HG03280 (cell line): ENCODE data around the gene C16orf95.

Experiments used
- ATAC-seq: cut with Tn5 transposase; IDR thresholded peaks from one replicate; pipeline ENCODE4 v1.9.1; 2021; ENCODE audit warnings: mild to moderate bottlenecking, moderate library complexity; ENCODE audit not compliant: unreplicated experiment

Gene C16orf95

DNA sequence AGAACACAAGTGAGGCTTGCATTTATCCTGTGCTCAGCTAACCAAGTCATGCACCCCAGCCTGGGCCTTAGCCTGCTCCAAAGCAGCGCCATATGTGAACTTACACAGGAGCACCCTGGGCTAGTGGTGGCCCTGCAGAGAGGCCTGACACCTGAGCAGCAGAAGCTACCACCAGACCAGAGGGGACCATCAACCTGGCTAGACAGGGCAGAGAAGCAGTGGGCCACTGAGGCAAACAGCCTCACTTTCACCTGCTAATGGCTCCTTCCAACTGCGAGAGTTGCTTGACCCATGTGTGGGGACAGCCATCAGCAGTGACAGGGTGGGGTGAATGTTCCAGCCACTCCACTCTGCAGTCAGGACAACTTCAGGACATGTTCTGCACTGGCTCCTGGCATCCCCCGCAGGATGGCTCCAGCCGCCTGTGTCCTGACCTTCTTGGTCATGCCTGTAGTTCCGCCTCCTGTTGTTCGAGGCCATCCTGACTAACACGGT is 2.9 kb upstream of the C16orf95 start:
- ATAC-seq: no peak

GRCh38 chr16:87319011-87319410 is 1.8 kb upstream of the C16orf95 start:
- no peak for ATAC-seq

DNA sequence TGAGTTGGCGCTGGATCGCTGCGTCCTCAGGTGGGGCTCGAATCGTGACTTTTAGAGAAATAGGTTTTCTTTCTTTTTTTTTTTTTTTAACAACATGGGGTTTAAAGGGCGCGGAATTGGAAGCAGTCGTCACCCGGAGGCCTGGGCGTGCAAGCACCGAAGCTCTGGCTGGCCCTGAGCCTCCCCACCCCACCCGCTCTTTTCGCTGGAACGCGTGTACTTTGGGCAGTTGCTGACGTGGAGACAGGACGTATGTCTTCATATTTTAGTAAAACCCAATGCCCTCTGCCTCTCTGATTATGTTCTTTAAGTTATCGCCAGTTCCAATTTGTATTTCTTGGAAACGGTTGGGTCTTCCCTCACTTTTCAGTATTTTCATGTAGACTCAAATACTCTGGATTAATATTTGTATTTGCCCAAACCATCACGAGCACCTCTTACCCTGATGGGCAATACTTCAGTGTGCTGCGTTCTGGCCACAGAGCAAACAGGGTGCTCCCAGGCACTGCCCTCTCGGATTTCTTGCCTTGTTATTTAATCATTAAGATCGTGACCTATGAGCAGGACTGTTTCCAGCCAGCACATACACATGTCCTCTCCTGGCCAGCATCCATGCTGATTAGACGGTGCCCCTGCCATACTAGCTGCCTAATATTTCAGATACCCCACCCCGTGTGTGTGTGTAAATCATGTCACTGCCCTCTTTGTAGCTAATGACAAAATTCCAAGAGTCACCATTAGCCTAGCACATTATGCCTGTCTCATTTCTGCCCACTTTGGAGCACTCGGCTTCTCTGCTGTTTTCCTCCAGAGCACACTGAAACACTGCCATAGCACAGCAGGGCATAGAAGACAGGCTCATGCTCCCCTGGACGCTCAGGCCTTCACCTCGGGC is 805 bp upstream of the C16orf95 start:
- peak; percentile 19 for ATAC-seq

DNA sequence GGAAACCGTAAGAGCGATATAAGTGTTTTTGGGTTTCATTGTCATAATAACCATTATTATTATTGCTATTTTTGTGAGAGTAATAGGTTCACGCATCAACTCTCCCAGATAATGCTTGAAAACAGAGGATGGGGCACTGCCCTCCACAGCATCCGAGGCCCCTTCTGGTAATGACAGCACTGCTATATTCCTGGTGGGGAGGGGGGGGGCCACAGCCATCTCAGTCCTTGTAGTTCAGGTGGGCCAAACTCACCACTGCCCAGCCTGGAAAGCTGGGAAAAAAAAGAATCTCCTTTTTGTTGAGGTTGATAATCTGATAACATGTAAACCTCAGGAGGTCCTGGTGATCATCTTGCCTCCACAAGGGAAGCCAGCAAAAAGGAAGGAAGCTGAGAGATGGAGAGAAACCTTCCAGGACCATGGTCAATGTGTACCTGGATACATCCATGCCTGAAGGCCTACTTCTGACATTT is 706 bp downstream of the C16orf95 start:
- no peak for ATAC-seq

- no peak for ATAC-seq
Measured at GRCh38 chr16:87314990-87315420, 2.2 kb downstream of the C16orf95 start.

GRCh38 chr16:87312008-87312407 is 5.2 kb downstream of the C16orf95 start:
- ATAC-seq: no peak

- ATAC-seq: no peak
Measured at GRCh38 chr16:87311387-87311786, 5.8 kb downstream of the C16orf95 start.

DNA sequence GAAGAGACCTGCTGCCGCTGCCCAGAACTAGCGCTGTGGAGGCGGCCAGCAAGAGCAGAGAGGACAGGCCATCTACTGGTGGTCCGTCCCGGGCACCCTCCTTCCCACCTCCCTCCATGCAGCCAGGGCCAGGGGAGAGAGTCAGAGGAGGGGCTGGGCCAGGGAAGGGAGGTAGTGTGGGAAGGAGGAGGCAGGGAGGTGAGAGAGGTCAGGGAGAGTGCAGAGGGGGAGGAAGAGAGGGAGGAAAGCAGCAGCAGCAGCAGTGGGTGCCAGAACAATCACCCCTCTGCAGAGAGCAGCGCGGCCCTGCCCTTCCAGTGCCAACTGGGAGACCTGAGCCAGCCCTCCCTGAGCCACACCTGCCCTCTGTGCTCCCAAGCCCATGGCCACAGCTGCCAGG is 6.6 kb downstream of the C16orf95 start:
- ATAC-seq: no peak

DNA sequence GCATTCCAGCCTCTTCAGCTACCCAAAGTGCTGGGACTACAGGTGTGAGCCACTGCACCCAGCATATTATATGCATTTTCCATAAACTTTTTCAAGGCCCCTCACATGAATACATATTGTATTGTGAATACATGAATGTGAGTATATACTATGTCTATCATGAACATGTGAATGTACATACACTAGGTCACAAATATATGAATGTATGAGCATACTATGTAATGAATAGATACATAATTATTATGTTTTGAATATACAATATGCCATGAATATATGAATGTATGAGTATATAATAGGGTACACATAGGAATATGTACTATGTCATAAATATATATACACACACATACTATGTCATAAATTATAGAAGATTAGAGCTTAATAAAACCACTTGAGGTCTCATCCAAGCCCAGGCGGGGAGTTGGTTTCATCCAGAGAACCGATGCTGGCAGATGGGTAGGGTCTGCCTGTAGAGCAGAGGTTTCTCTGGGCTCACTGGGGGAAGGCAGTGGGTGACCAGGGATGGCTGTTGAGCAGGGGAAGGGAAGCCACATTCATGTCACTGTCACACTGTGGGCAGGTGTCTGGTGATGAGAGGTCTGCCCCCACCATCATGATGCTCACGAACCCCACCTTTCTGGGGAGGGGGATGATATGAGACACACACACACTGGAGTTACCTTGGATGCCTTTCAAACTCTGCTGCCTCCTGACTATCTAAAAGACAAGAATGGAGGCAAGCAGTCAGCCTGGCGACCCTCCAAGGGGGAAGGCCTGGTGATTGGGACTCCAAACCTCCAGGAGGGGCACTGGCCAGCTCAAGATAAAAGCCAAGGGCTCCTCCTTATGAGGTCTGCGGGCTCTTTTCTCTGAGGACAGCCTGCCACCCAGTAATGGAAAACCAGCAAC is 7.3 kb downstream of the C16orf95 start:
- no peak for ATAC-seq

DNA sequence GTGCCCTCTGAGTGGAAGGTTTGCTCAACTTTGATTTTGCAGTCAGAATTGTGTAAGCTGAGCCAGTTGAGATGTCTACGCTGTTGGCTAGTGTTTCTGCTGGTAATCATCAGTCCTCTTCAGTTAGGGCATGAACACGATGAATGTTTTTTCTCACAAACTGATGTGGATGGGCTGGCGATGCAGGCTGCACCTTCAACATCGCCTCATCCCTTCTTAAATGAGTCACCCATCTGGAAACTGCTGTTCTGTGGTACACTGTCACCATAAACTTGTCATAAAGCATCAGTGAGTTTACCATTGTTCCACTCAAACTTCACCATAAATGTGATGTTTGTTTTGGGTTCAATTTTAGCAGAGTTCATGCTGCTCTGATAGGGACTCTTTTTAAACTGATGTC is 8.4 kb downstream of the C16orf95 start:
- no peak for ATAC-seq

DNA sequence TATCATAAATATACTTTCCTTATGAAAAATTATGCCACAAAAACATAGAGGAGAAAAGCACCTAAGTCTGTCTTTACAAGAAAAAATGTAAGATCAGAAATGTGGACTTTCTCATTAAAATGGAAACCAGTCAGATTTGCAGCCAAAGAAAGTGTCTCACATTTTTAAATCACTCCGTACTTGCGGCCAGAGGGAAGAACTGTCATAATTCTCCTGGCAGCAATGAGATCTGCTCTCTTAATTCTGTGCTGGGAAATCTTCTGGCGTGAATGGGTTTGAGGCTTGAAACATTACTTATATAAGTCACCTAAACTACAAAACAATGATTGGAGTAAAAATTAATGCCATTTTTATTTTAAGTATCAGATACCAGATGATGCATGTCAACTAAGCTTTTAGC is 10.7 kb downstream of the C16orf95 start:
- no peak for ATAC-seq

- ATAC-seq: no peak
Measured at GRCh38 chr16:87305505-87306391, 11.4 kb downstream of the C16orf95 start.

DNA sequence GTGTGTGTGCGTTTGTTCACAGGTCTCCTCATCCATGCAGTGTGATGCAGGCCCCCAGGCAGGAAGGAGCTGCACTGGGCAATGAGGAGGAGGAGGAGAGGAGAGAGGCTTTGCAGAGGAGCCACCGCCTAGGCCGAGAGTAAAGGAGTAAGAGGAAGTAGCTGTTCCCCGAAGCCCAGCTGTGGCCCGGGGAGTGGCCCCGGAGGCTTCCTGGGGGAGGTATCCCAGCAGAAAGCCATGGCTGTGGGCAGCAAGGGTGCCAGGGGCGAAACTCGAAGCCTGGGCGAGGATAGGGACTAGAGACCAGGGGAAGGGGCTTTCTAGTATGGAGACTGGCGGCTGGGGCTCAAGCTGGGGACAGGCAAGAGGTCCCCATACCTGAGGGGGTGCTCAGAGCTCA is 12.2 kb downstream of the C16orf95 start:
- no peak for ATAC-seq

GRCh38 chr16:87303962-87304521 is 13.2 kb downstream of the C16orf95 start:
- no peak for ATAC-seq

DNA sequence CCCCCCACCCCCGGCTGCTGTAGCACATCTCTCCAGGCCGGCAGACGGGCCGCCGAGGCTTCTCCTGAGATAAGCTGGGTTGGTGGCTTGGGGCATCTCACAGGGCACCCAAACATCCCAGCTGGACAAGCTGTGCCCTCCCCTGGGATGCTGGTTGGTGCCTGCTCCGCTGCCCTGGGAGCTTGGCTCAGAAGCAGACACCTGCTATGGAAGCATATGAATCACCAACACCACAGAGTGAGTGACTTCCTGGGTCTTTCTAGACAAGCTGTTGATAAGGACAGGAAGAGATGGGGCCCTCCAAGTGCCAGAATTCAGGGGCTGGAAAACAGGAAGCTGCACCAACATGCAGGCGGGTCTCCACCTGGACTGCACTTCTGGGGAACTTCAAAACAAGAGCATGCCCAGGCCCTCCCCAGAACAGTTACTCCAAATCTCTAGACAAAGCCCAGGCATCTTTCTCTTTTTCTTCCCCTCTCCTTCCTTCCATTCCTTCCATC is 13.7 kb downstream of the C16orf95 start:
- ATAC-seq: no peak

DNA sequence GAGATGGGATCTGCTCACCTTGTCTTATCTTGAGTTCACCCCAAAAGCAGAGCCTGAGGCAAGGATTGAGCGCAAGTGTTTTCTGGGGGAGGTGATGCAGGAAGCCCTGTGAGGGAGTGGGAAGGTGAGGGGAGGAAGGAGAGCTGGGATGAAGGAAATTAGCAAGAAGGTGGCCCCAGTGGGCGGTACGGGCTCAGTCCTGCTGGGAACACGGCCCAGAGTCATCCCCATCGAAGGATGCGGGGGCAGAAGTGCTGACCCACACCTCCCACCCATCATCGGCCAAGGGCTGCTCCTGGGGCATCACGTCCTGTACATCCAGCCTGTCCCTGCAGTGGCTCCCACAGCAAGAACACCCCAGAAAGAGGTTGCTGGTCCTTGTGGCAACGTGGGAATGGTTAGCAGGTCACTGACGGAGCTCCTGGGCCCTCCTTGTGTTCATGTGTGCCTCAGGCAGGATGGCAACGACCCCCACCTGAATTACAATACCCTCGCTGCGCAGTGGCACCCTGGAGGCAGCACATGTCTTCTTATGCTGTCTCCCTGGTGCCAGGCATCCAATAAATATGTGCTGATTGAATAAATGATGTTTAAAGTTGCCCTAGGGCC is 18.2 kb downstream of the C16orf95 start:
- no peak for ATAC-seq

DNA sequence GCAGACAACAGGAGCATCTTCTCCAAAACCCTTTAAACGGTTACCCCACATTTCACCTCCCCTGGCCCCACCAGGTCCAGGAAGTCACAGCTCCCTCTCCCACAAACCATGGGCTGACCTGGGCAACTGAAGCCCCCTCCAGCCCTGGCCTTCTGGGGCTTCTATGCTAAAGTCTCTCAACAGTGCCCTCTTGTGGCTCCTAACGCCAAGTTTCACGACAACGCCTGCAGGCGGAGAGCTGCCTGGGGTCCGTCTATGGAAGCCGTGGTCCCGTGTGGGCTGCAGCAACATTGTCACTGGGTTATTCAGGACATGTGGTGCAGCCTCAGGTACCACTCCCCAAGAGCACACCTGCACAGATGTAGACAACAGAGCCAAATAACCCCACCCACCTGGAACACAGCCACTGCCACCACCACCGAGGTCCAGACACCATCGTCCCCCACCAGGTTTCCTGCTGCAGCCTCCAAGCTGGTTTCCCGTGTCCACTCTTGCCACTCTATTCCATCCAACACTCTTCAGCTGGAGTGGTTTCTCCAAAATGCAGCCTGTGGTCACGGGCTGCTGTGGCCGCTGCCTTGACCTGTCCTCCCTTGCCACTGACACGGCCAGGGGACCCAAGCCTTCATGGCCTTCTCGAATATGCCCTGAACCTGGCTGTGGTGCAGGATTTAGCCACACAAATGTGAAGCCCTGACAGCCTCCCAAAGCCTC is 19.1 kb downstream of the C16orf95 start:
- ATAC-seq: no peak

- ATAC-seq: no peak
Measured at GRCh38 chr16:87297407-87297806, 19.8 kb downstream of the C16orf95 start.
